Measurements from ENCODE around the gene C6orf47. TPM values are rescaled to one million over a fixed set of nuclear protein-coding genes. Genes with fewer than 3 reads are reported as not detected.
A peak's percentile ranks its signal among the peaks of the same experiment; 100 is the strongest.

Gene C6orf47
- total and polyA plus RNA-seq, 2 of the 13 experiments (the other 11 are each of a cell fraction or from before 2014, with no cell fraction given), result 1.7 to 18.1 TPM

GRCh38 chr6:31663961-31664789 is 3.6 kb upstream of the C6orf47 start (continued):
- TF ChIP-seq KIAA2018 (CRISPR knock-in tag; IDR thresholded peaks at IDR 0.05; ENCODE audit: borderline replicate concordance) (no peak), POGK (CRISPR knock-in tag; conservative IDR thresholded peaks at IDR 0.05) (0 out of 2 replicates have a peak, but pooled peaks have one; percentile 38), FUBP1 (CRISPR knock-in tag; IDR thresholded peaks at IDR 0.05; ENCODE audit: borderline replicate concordance) (no peak), FOXO1 (CRISPR knock-in tag; IDR thresholded peaks at IDR 0.05) (no peak), NCOA2 (CRISPR knock-in tag; IDR thresholded peaks at IDR 0.05) (no peak), PHF5A (CRISPR knock-in tag; IDR thresholded peaks at IDR 0.05; ENCODE audit: low read depth, unreplicated experiment) (peak; percentile 5), ZNF143 (CRISPR knock-in tag; IDR thresholded peaks at IDR 0.05) (no peak), SIX4 (CRISPR knock-in tag; IDR thresholded peaks at IDR 0.05) (no peak), SRSF9 (IDR thresholded peaks at IDR 0.05; ENCODE audit: borderline replicate concordance, insufficient read depth, low read depth, low read length, poor library complexity, severe bottlenecking) (no peak), FOXP4 (CRISPR knock-in tag; IDR thresholded peaks at IDR 0.05) (no peak), NR2C2 (CRISPR knock-in tag; IDR thresholded peaks at IDR 0.05; ENCODE audit: borderline replicate concordance) (no peak), RFXAP (CRISPR knock-in tag; IDR thresholded peaks at IDR 0.05; ENCODE audit: borderline replicate concordance) (peak; percentile 76), HOXD1 (CRISPR knock-in tag; IDR thresholded peaks at IDR 0.05) (no peak)

Measured in HepG2 (cell line).